IMR-90 (cell line): ENCODE data around the gene EXTL2. TPM values are rescaled to one million over a fixed set of nuclear protein-coding genes. Genes with fewer than 3 reads are reported as not detected.

Experiments used
- ATAC-seq: fragments of 200-7000 bp; cut with Tn5 transposase; 2 replicates; pipeline ENCODE4 v1.9.1; 2020; ENCODE audit warnings: low read depth, mild to moderate bottlenecking, moderate library complexity
- BruUV-seq: library from RNA; stranded (reverse); fragments of 400-500 nt; replicated peaks from 2 replicates; lab custom pipeline; 2021; lab: Mats Ljungman, UMichigan
- CTCF ChIA-PET: fragments of 300-600 bp; formaldehyde crosslinking; extraction: SDS; loops from one replicate; lab custom pipeline; 2021; ENCODE audit warnings: antibody characterized with exemption; lab: Yijun Ruan, JAX
- POLR2A ChIA-PET: fragments of 300-600 bp; sonication (Branson Sonifier 250); formaldehyde crosslinking; loops from one replicate; lab custom pipeline; 2022; ENCODE audit warnings: antibody characterized with exemption; ENCODE audit not compliant: unreplicated experiment; lab: Charles Lee
- DNase-seq: peaks from one replicate; pipeline ENCODE4 v3.0.0; 2013
- H2AFZ ChIP-seq: replicated peaks from 2 replicates; pipeline ENCODE3; 2013; ENCODE audit warnings: low read length, mild to moderate bottlenecking; ENCODE audit not compliant: poor library complexity
- H2AK5ac ChIP-seq: 2 replicates; pipeline ENCODE4 v1.6.1; 2013; ENCODE audit warnings: low read depth, low read length, inconsistent platforms
- H2AK9ac ChIP-seq: replicated peaks from 2 replicates; pipeline ENCODE3; 2013; ENCODE audit warnings: mild to moderate bottlenecking, low read depth, low read length, moderate library complexity; ENCODE audit not compliant: poor library complexity
- H2BK120ac ChIP-seq: 2 replicates; pipeline ENCODE4 v1.6.1; 2013; ENCODE audit warnings: low read depth, low read length, inconsistent platforms
- H2BK15ac ChIP-seq: 3 replicates; pipeline ENCODE4 v1.6.1; 2013; ENCODE audit warnings: low read depth, low read length, inconsistent platforms
- H2BK20ac ChIP-seq: 2 replicates; pipeline ENCODE4 v1.6.1; 2013; ENCODE audit warnings: low read depth, mild to moderate bottlenecking, inconsistent platforms, low read length, moderate library complexity
- H2BK5ac ChIP-seq: 2 replicates; pipeline ENCODE4 v1.6.1; 2013; ENCODE audit warnings: mild to moderate bottlenecking, low read depth, low read length, inconsistent platforms; ENCODE audit not compliant: poor library complexity, severe bottlenecking
- H3K14ac ChIP-seq: replicated peaks from 2 replicates; pipeline ENCODE4 v1.6.1; 2013; ENCODE audit warnings: low read depth, low read length, inconsistent platforms
- H3K18ac ChIP-seq: 2 replicates; pipeline ENCODE4 v1.6.1; 2013; ENCODE audit warnings: low read depth, low read length, control low read depth
- H3K23ac ChIP-seq: 2 replicates; pipeline ENCODE4 v1.6.1; 2013; ENCODE audit warnings: low read depth, low read length, inconsistent platforms
- H3K27ac ChIP-seq: 2 replicates; pipeline ENCODE4 v1.5.1; 2013; ENCODE audit warnings: mild to moderate bottlenecking, control low read depth, low read length; ENCODE audit not compliant: insufficient read depth
- H3K27me3 ChIP-seq: 2 replicates; pipeline ENCODE4 v1.6.1; 2013; ENCODE audit warnings: low read length; ENCODE audit not compliant: control insufficient read depth, insufficient read depth
- H3K36me3 ChIP-seq: 2 replicates; pipeline ENCODE4 v1.6.1; 2013; ENCODE audit warnings: low read length, mixed read lengths; ENCODE audit not compliant: control insufficient read depth, insufficient read depth
- H3K4ac ChIP-seq: 2 replicates; pipeline ENCODE4 v1.6.1; 2013; ENCODE audit warnings: low read depth, low read length, inconsistent platforms
- H3K4me1 ChIP-seq: 2 replicates; pipeline ENCODE4 v1.6.1; 2013; ENCODE audit warnings: low read length, mixed read lengths; ENCODE audit not compliant: control insufficient read depth, insufficient read depth
- H3K4me2 ChIP-seq: 2 replicates; pipeline ENCODE4 v1.6.1; 2013; ENCODE audit warnings: low read depth, mild to moderate bottlenecking, control low read depth, low read length, moderate library complexity
- H3K4me3 ChIP-seq: 2 replicates; pipeline ENCODE4 v1.5.1; 2013; ENCODE audit warnings: low read depth, mild to moderate bottlenecking, control low read depth, low read length, moderate library complexity; ENCODE audit not compliant: insufficient read depth
- H3K56ac ChIP-seq: 2 replicates; pipeline ENCODE4 v1.6.1; 2013; ENCODE audit warnings: low read length, inconsistent platforms; ENCODE audit not compliant: insufficient read depth; ENCODE audit errors: extremely low read depth
- H3K79me1 ChIP-seq, 2 experiments: 2 replicates each; pipeline ENCODE4 v1.6.1; 2013; ENCODE audit warnings: low read length in 2 of 2, inconsistent platforms in 1 of 2, low read depth in 1 of 2
- H3K9ac ChIP-seq: 2 replicates; pipeline ENCODE4 v1.6.1; 2013; ENCODE audit warnings: low read depth, low read length, control low read depth
- H3K9me1 ChIP-seq: 2 replicates; pipeline ENCODE4 v1.6.1; 2013; ENCODE audit warnings: low read length, inconsistent platforms; ENCODE audit not compliant: insufficient read depth
- H3K9me3 ChIP-seq: 2 replicates; pipeline ENCODE4 v1.6.1; 2013; ENCODE audit warnings: low read length; ENCODE audit not compliant: control insufficient read depth, insufficient read depth
- H4K20me1 ChIP-seq: 2 replicates; pipeline ENCODE4 v1.6.1; 2013; ENCODE audit warnings: low read length, inconsistent platforms; ENCODE audit not compliant: insufficient read depth
- H4K5ac ChIP-seq: 2 replicates; pipeline ENCODE4 v1.6.1; 2013; ENCODE audit warnings: mild to moderate bottlenecking, low read depth, low read length, control low read depth
- H4K8ac ChIP-seq, 2 experiments: 2 replicates each; pipeline ENCODE4 v1.6.1; 2013; ENCODE audit warnings: low read depth in 2 of 2, low read length in 2 of 2, control low read depth in 1 of 2, inconsistent platforms in 1 of 2
- H4K91ac ChIP-seq: 2 replicates; pipeline ENCODE4 v1.6.1; 2013; ENCODE audit warnings: low read depth, low read length, inconsistent platforms; ENCODE audit not compliant: insufficient read depth
- BHLHE40 ChIP-seq: fragments of 150-350 bp; IDR thresholded peaks from 2 replicates; pipeline ENCODE4 v1.6.1; 2016; ENCODE audit warnings: mild to moderate bottlenecking, low read depth, low read length
- CEBPB ChIP-seq: IDR thresholded peaks from 2 replicates; pipeline ENCODE4 v1.6.1; 2012; ENCODE audit warnings: low read depth, low read length, improper control_type of control experiment
- ELK1 ChIP-seq: fragments of 150-350 bp; IDR thresholded peaks from 2 replicates; pipeline ENCODE4 v1.6.1; 2016; ENCODE audit warnings: low read depth, mild to moderate bottlenecking, low read length, moderate library complexity, borderline replicate concordance
- FOS ChIP-seq: fragments of 150-350 bp; IDR thresholded peaks from 2 replicates; pipeline ENCODE4 v1.6.1; 2016; ENCODE audit warnings: low read depth, low read length
- MAFK ChIP-seq: IDR thresholded peaks from 2 replicates; pipeline ENCODE4 v1.6.1; 2012; ENCODE audit warnings: low read depth, low read length, improper control_type of control experiment
- MXI1 ChIP-seq: IDR thresholded peaks from 2 replicates; pipeline ENCODE4 v1.6.1; 2012; ENCODE audit warnings: low read depth, mild to moderate bottlenecking, low read length, moderate library complexity, borderline replicate concordance
- NFE2L2 ChIP-seq: fragments of 150-350 bp; IDR thresholded peaks from 2 replicates; pipeline ENCODE4 v1.6.1; 2016; ENCODE audit warnings: low read depth, mild to moderate bottlenecking, low read length
- POLR2A ChIP-seq: IDR thresholded peaks from 2 replicates; pipeline ENCODE4 v1.6.1; 2012; ENCODE audit warnings: mild to moderate bottlenecking, low read depth, low read length
- RAD21 ChIP-seq: IDR thresholded peaks from 2 replicates; pipeline ENCODE4 v1.6.1; 2012; ENCODE audit warnings: low read length, improper control_type of control experiment
- RCOR1 ChIP-seq: IDR thresholded peaks from 2 replicates; pipeline ENCODE4 v1.6.1; 2012; ENCODE audit warnings: mild to moderate bottlenecking, low read length, improper control_type of control experiment; ENCODE audit not compliant: insufficient replicate concordance
- RFX5 ChIP-seq: IDR thresholded peaks from 2 replicates; pipeline ENCODE4 v1.8.0; 2012; ENCODE audit warnings: low read depth, mild to moderate bottlenecking, low read length, moderate library complexity
- WGBS, 2 experiments: methylation state at CpG; one replicate each; pipeline versions ENCODE4 v1.1.5 to v1.1.7; 2013; ENCODE audit warnings: missing lambda C conversion rate in 2 of 2; ENCODE audit not compliant: insufficient read length in 1 of 2; ENCODE audit errors: extremely low coverage in 2 of 2; 5-methylcytosine and 5-hydroxymethylcytosine counted together
- dilution Hi-C: fragments of 300-500 bp; cut with HindIII; formaldehyde crosslinking; loops from one replicate; pipeline ENCODE4 v1.14.3; 2018; ENCODE audit warnings: low sequenced_read_pairs; ENCODE audit not compliant: unreplicated experiment
- in situ Hi-C: fragments of 300-500 bp; cut with MboI; formaldehyde crosslinking; loops from 3 replicates; pipeline ENCODE4 v1.14.3; 2019; ENCODE audit warnings: low sequenced_read_pairs, inconsistent platforms, mixed read lengths
- intact Hi-C: fragments of 100-400 bp; cut with micrococcal nuclease; formaldehyde crosslinking; loops from 2 replicates; pipeline ENCODE4 v1.10.0; 2022
- polyA plus RNA-seq, 3 experiments: library from polyadenylated mRNA; depleted of rRNA; stranded (reverse); fragments of >200 nt; gene quantifications; 2 replicates each; pipeline ENCODE4 v1.2.3, GENCODE V29; 2012; ENCODE audit warnings: low replicate concordance in 1 of 3
- total RNA-seq: library from RNA; depleted of rRNA; stranded (reverse); fragments of >200 nt; gene quantifications from 2 replicates; pipeline ENCODE4 v1.2.3, GENCODE V29; 2012

EXTL2 gene
- total and polyA plus RNA-seq, 2 of the 4 experiments (the other 2 are of a cell fraction), result 24.9 to 27.6 TPM

- TF ChIP-seq RFX5 (no peak), RCOR1 (no peak), FOS (no peak), RAD21 (no peak), MAFK (no peak)
These were observed at the start of gene EXTL2 (continued) for GRCh38 chr1:100894603-100895539.

- BruUV-seq, result no TSS peak
- Histone ChIP-seq H3K9me1 (no peaks in the 10 kb centered on the region), H3K4me2 (no peak overlapping the region), H4K91ac (no peak overlapping the region), H3K79me1 (peaks cover 4 to 12% of the 10 kb centered on the region in 2 experiments), H2AK5ac (no peak overlapping the region), H4K5ac (no peak overlapping the region), H3K9me3 (no peaks in the 10 kb centered on the region), H2BK20ac (no peak overlapping the region), H3K4me1 (peaks cover 1% of the 10 kb centered on the region; the same call in 1 of the 2 replicates), H4K20me1 (no peaks in the 10 kb centered on the region), H3K18ac (no peak overlapping the region), H2BK120ac (no peak overlapping the region), H3K9ac (no peak overlapping the region), H3K4ac (no peak overlapping the region), H2BK15ac (no peak overlapping the region), H3K36me3 (peaks cover 7% of the 10 kb centered on the region), H3K4me3 (no peak overlapping the region), H3K56ac (no peak overlapping the region), H2AFZ (no peak overlapping the region), H2AK9ac (no peak overlapping the region), H3K23ac (no peak overlapping the region), H3K27me3 (no peaks in the 10 kb centered on the region), H3K27ac (no peak overlapping the region), H4K8ac (no peak overlapping the region), H3K14ac (no peak overlapping the region), H2BK5ac (no peak overlapping the region)
- intact Hi-C loops (no loop called here), in situ Hi-C loops (no loop called here), dilution Hi-C loops (no loop called here)
- ATAC-seq, result no peak
- TF ChIP-seq POLR2A (no peak), MXI1 (no peak), CEBPB (peak; percentile 46), BHLHE40 (no peak), ELK1 (no peak), RFX5 (no peak), NFE2L2 (no peak)
- ChIA-PET POLR2A (no interaction called here), CTCF (no interaction called here)
- no peak for DNase-seq
- no CpG with 5 or more reads among the region's 1 CpG for WGBS, 2 experiments
These were observed 48.9 kb upstream of the EXTL2 start for GRCh38 chr1:100943533-100943932.
